HepG2 (cell line): ENCODE measurements around the gene PIGO. TPM values are rescaled to one million over a fixed set of nuclear protein-coding genes. Genes with fewer than 3 reads are reported as not detected.

Experiments used
- ATF7-NPFF ChIP-seq: sonication (generic); formaldehyde crosslinking; IDR thresholded peaks from 2 replicates; pipeline ENCODE4 v1.8.1; 2023; ENCODE audit warnings: mild to moderate bottlenecking, low read depth, missing genetic modification reagents, moderate library complexity
- EED ChIP-seq: sonication (generic); formaldehyde crosslinking; IDR thresholded peaks from 2 replicates; pipeline ENCODE4 v1.5.0; 2020; ENCODE audit warnings: mild to moderate bottlenecking, missing genetic modification reagents
- HBP1 ChIP-seq: IDR thresholded peaks from 2 replicates; pipeline ENCODE4 v1.6.1; 2016; ENCODE audit warnings: low read depth, control low read depth
- HDAC6 ChIP-seq: fragments of 200-600 bp; sonication (generic); IDR thresholded peaks from 2 replicates; pipeline ENCODE4 v1.7.0; 2017; ENCODE audit warnings: mild to moderate bottlenecking, antibody characterized with exemption, low read length, low read depth
- HMG20A ChIP-seq: IDR thresholded peaks from 2 replicates; pipeline ENCODE4 v1.6.1; 2016; ENCODE audit warnings: borderline replicate concordance
- HNRNPLL ChIP-seq: fragments of 200-400 bp; formaldehyde crosslinking; IDR thresholded peaks from 2 replicates; pipeline ENCODE4 v1.6.1; 2017; ENCODE audit warnings: mild to moderate bottlenecking, low read depth, low read length; ENCODE audit not compliant: poor library complexity, severe bottlenecking
- ISX ChIP-seq: sonication (generic); formaldehyde crosslinking; conservative IDR thresholded peaks from 2 replicates; pipeline ENCODE4 v1.5.0; 2020; ENCODE audit warnings: missing genetic modification reagents
- JUN ChIP-seq: sonication (generic); formaldehyde crosslinking; IDR thresholded peaks from 2 replicates; pipeline ENCODE4 v1.4.0; 2020; ENCODE audit warnings: mild to moderate bottlenecking, missing genetic modification reagents
- NCOR1 ChIP-seq: fragments of 200-600 bp; sonication (generic); IDR thresholded peaks from 2 replicates; pipeline ENCODE4 v1.7.0; 2017; ENCODE audit warnings: antibody characterized with exemption, low read length, borderline replicate concordance
- NPAS2 ChIP-seq: sonication (generic); formaldehyde crosslinking; IDR thresholded peaks from 2 replicates; pipeline ENCODE4 v1.8.0; 2022; ENCODE audit warnings: mild to moderate bottlenecking, missing genetic modification reagents, borderline replicate concordance
- RBAK ChIP-seq: sonication (generic); formaldehyde crosslinking; IDR thresholded peaks from 2 replicates; pipeline ENCODE4 v1.5.1; 2020; ENCODE audit warnings: mild to moderate bottlenecking, missing genetic modification reagents
- RORA ChIP-seq: sonication (generic); formaldehyde crosslinking; IDR thresholded peaks from 2 replicates; pipeline ENCODE4 v1.5.0; 2020; ENCODE audit warnings: mild to moderate bottlenecking, missing genetic modification reagents, moderate library complexity
- SP140L ChIP-seq: sonication (generic); formaldehyde crosslinking; IDR thresholded peaks from 2 replicates; pipeline ENCODE4 v1.4.0; 2020; ENCODE audit warnings: missing genetic modification reagents, borderline replicate concordance
- ZFAT ChIP-seq: sonication (generic); formaldehyde crosslinking; conservative IDR thresholded peaks from 2 replicates; pipeline ENCODE4 v1.8.1; 2023; ENCODE audit warnings: missing genetic modification reagents, inconsistent platforms
- ZMYM2 ChIP-seq: sonication (generic); formaldehyde crosslinking; IDR thresholded peaks from 2 replicates; pipeline ENCODE4 v1.8.0; 2022; ENCODE audit warnings: mild to moderate bottlenecking, missing genetic modification reagents
- ZNF629 ChIP-seq: sonication (generic); formaldehyde crosslinking; conservative IDR thresholded peaks from 2 replicates; pipeline ENCODE4 v1.5.0; 2020; ENCODE audit warnings: missing genetic modification reagents
- ZNF839 ChIP-seq: sonication (generic); formaldehyde crosslinking; IDR thresholded peaks from 2 replicates; pipeline ENCODE4 v1.4.0; 2020; ENCODE audit warnings: missing genetic modification reagents, mild to moderate bottlenecking, borderline replicate concordance
- ZSCAN9 ChIP-seq: IDR thresholded peaks from 2 replicates; pipeline ENCODE4 v1.6.1; 2016; ENCODE audit warnings: borderline replicate concordance
- polyA plus RNA-seq, 8 experiments: library from polyadenylated mRNA; depleted of rRNA in 3 of 8; stranded (reverse) in 7 of 8; unstranded in 1 of 8; fragments of >200 nt; fragmentation: Illumina TruSeq in 4 of 8; extraction: Trizol in 4 of 8; gene quantifications; 2 replicates each; pipeline versions ENCODE4 v1.2.1 to v1.2.3, GENCODE V29; 2011 to 2016; ENCODE audit warnings: low read depth in 4 of 8, missing spikeins in 1 of 8, mixed read lengths in 1 of 8; ENCODE audit not compliant: insufficient read depth in 1 of 8
- total RNA-seq, 5 experiments: library from RNA; depleted of rRNA; stranded (reverse); fragments of >200 nt; fragmentation: Illumina TruSeq; extraction: Trizol; gene quantifications; 2 replicates each; pipeline ENCODE4 v1.2.3, GENCODE V29; 2016; ENCODE audit warnings: low read depth in 1 of 5
- TF ChIP-seq, protein P1 (sequence below): sonication (generic); formaldehyde crosslinking; IDR thresholded peaks from 2 replicates; pipeline ENCODE4 v1.5.0; 2020; ENCODE audit warnings: mild to moderate bottlenecking, missing genetic modification reagents
- TF ChIP-seq, protein P2 (sequence below): sonication (generic); formaldehyde crosslinking; IDR thresholded peaks from 2 replicates; pipeline ENCODE4 v1.4.0; 2020; ENCODE audit warnings: missing genetic modification reagents, borderline replicate concordance
- TF ChIP-seq, protein P3 (sequence below): sonication (generic); formaldehyde crosslinking; IDR thresholded peaks from 2 replicates; pipeline ENCODE4 v1.4.0; 2020; ENCODE audit warnings: mild to moderate bottlenecking, low read depth, missing genetic modification reagents

PIGO gene
- total and polyA plus RNA-seq, 2 of the 13 experiments (the other 11 are each of a cell fraction or from before 2014, with no cell fraction given), result 20.5 to 26.2 TPM

DNA sequence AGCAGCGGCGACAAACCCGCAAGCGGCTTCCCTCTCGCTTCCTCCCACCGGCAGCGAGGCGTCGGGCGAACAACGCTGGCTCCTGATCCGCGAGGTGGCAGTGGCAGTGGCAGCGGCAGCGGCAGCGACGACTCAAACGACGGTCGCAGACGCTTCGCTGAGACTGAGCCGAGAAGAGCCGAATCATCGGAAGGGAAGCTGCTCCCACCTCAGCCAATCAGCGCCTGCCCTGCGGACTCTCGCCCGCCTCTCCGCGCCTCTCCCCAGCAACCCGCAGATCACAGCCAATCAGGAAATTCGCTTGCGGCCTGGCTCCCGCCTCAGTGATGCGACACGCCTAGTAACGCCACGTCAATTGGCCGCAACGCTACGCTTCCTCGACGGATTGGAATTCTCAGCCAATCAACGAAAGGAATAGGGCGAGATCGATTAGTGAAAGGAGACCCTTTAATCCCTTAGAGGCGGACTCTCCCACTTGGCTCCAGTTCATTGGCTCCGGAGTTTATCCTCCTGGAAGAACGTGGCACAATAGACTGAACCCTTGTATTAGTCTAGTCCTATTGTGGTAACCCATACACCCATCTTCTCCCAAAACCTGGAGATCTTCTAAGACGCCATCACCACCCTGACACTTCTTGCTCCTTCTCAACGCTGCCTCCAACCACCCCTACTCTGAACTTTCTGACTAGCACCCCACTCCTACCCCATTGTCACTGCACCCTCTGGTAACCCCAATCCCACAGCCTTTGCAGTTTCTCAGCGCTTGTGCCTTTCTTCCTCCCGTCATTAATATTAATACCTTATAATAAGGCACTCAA, 23.7 kb downstream of the PIGO start, which contains the start of gene VCP (continued):
- TF ChIP-seq HBP1 (CRISPR knock-in tag) (no peak), ZFAT (CRISPR knock-in tag) (no peak), ISX (no peak), ZNF839 (CRISPR knock-in tag) (no peak), SP140L (no peak), HDAC6 (no peak), ATF7-NPFF (CRISPR knock-in tag) (0 out of 2 replicates have a peak, but pooled peaks have one; percentile 29), RORA (CRISPR knock-in tag) (no peak), NCOR1 (no peak), RBAK (CRISPR knock-in tag) (no peak), NPAS2 (CRISPR knock-in tag) (no peak), EED (CRISPR knock-in tag) (peak; percentile 82; the same call in 1 of the 2 replicates), HMG20A (no peak), ZSCAN9 (no peak; the same call in 1 of the 2 replicates), JUN (CRISPR knock-in tag) (no peak), ZMYM2 (CRISPR knock-in tag) (no peak), ZNF629 (CRISPR knock-in tag) (peak; percentile 16; the same call in 1 of the 2 replicates), HNRNPLL (peak; percentile 48)
- TF ChIP-seq, protein P1, sequence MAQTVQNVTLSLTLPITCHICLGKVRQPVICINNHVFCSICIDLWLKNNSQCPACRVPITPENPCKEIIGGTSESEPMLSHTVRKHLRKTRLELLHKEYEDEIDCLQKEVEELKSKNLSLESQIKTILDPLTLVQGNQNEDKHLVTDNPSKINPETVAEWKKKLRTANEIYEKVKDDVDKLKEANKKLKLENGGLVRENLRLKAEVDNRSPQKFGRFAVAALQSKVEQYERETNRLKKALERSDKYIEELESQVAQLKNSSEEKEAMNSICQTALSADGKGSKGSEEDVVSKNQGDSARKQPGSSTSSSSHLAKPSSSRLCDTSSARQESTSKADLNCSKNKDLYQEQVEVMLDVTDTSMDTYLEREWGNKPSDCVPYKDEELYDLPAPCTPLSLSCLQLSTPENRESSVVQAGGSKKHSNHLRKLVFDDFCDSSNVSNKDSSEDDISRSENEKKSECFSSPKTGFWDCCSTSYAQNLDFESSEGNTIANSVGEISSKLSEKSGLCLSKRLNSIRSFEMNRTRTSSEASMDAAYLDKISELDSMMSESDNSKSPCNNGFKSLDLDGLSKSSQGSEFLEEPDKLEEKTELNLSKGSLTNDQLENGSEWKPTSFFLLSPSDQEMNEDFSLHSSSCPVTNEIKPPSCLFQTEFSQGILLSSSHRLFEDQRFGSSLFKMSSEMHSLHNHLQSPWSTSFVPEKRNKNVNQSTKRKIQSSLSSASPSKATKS (CRISPR knock-in tag), result no peak
- TF ChIP-seq, protein P2, sequence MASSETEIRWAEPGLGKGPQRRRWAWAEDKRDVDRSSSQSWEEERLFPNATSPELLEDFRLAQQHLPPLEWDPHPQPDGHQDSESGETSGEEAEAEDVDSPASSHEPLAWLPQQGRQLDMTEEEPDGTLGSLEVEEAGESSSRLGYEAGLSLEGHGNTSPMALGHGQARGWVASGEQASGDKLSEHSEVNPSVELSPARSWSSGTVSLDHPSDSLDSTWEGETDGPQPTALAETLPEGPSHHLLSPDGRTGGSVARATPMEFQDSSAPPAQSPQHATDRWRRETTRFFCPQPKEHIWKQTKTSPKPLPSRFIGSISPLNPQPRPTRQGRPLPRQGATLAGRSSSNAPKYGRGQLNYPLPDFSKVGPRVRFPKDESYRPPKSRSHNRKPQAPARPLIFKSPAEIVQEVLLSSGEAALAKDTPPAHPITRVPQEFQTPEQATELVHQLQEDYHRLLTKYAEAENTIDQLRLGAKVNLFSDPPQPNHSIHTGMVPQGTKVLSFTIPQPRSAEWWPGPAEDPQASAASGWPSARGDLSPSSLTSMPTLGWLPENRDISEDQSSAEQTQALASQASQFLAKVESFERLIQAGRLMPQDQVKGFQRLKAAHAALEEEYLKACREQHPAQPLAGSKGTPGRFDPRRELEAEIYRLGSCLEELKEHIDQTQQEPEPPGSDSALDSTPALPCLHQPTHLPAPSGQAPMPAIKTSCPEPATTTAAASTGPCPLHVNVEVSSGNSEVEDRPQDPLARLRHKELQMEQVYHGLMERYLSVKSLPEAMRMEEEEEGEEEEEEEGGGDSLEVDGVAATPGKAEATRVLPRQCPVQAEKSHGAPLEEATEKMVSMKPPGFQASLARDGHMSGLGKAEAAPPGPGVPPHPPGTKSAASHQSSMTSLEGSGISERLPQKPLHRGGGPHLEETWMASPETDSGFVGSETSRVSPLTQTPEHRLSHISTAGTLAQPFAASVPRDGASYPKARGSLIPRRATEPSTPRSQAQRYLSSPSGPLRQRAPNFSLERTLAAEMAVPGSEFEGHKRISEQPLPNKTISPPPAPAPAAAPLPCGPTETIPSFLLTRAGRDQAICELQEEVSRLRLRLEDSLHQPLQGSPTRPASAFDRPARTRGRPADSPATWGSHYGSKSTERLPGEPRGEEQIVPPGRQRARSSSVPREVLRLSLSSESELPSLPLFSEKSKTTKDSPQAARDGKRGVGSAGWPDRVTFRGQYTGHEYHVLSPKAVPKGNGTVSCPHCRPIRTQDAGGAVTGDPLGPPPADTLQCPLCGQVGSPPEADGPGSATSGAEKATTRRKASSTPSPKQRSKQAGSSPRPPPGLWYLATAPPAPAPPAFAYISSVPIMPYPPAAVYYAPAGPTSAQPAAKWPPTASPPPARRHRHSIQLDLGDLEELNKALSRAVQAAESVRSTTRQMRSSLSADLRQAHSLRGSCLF, result no peak
- TF ChIP-seq, protein P3, sequence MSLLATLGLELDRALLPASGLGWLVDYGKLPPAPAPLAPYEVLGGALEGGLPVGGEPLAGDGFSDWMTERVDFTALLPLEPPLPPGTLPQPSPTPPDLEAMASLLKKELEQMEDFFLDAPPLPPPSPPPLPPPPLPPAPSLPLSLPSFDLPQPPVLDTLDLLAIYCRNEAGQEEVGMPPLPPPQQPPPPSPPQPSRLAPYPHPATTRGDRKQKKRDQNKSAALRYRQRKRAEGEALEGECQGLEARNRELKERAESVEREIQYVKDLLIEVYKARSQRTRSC (CRISPR knock-in tag), result no peak
